T-helper 2 cell treated with Interferon-gamma antibody and Interleukin-4, amounts not matched to agents 100 ng/mL and 5 ng/mL, for 36 hours (primary cell): ENCODE data around the gene PPP1CA. TPM values are rescaled to one million over a fixed set of nuclear protein-coding genes. Genes with fewer than 3 reads are reported as not detected.

Experiments
- intact Hi-C: fragments of 100-400 bp; cut with micrococcal nuclease; formaldehyde crosslinking; loops from one replicate; pipeline ENCODE4 v1.15.1; 2023
- total RNA-seq: library from RNA; stranded (reverse); gene quantifications from 2 replicates; pipeline ENCODE4 v1.2.3, GENCODE V29; 2022

Gene PPP1CA
- total RNA-seq, 1 donor from 2014 or later, result 351 TPM

DNA sequence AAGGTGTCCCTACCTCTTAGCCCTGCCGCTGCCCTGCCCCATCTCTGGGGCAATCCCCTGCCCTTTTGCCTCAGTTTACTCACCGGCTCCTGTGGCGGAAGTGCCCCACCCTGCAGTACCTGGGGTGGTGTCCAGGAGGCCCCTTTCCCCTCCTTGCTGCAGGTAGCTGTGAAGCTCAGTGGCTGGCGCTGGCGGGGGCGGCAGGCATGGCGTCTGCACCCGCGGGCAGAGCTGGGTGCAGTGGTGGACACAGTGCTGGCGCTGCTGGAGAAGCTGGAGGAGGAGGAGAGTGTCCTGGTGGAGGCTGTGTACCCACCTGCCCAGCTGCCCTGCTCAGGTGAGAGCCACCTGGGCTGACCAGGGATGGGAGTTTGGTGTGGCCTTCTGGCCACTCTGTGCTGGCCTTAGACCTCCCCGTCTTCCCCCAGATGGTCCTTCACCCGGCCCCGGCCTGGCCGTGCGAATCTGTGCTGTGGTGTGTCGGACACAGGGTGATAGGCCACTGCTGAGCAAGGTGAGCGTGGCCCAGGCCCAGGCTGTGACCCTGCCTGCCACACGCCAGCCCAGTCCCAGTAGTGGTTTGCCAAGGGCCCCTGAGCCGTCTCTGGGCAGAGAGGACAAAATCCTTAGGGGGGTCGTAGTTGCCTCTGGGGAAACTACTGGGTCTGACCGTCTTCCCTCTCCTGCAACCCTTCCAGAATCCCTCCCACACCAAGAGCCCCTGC, 17.8 kb upstream of the PPP1CA start:
- intact Hi-C loops, result loop anchor here (2.0 kb wide), 1 partner anchor 17 kb away; no protein-coding TSS in a partner anchor

DNA sequence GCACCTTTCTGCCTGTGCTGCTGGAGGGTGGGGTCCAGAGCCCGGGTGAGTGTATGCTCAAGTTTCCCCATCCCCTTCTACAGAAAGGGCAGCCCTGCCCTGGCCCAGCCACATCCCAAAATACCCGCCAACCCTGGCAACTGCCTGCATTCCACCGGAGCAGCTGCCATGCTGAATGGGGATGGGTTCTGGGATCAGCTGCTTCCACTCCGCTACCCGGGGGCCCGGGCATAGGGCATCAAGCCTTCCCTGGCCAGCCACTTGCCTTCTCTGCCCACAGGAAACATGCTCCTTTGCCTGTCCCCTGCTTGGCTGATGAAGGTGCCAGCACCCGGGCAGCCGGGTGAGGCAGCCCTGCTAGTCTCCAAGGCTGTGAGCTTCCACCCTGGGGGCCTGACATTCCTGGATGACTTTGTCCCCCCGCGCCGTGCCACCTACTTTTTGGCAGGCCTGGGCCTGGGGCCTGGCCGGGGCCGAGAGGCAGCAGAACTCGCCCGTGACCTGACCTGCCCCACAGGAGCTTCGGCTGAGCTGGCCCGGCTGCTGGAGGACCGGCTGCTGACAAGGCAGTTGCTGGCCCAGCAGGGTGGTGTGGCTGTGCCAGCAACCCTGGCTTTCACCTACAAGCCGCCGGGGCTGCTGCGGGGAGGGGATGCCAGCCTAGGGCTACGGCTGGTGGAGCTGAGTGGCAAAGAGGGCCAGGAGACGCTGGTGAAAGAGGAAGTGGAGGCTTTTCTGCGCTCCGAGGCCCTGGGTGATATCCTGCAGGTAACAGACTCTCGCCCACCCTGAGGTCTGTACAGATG, 17.0 kb upstream of the PPP1CA start:
- intact Hi-C loops, result no loop called here

DNA sequence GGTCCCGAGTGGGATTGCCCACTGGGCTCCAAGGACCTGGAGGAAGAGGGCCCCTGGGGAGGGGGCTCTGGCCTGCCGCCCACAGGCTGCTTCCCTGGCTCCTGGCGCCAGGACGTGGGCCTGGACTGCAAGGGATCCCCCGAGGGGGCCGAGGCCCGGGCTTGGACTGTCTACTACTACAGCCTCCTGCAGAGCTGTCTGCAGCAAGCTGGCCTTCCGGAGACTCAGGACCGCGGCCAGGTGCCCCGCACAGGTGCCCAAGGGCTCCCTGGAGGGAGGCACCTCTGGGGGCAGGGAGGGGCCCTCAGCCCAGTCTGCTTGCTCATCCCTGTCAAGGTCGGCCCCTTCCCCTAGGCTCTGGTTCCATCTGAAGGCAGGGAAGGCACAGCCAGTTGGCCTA, 15.8 kb upstream of the PPP1CA start:
- intact Hi-C loops, result no loop called here

DNA sequence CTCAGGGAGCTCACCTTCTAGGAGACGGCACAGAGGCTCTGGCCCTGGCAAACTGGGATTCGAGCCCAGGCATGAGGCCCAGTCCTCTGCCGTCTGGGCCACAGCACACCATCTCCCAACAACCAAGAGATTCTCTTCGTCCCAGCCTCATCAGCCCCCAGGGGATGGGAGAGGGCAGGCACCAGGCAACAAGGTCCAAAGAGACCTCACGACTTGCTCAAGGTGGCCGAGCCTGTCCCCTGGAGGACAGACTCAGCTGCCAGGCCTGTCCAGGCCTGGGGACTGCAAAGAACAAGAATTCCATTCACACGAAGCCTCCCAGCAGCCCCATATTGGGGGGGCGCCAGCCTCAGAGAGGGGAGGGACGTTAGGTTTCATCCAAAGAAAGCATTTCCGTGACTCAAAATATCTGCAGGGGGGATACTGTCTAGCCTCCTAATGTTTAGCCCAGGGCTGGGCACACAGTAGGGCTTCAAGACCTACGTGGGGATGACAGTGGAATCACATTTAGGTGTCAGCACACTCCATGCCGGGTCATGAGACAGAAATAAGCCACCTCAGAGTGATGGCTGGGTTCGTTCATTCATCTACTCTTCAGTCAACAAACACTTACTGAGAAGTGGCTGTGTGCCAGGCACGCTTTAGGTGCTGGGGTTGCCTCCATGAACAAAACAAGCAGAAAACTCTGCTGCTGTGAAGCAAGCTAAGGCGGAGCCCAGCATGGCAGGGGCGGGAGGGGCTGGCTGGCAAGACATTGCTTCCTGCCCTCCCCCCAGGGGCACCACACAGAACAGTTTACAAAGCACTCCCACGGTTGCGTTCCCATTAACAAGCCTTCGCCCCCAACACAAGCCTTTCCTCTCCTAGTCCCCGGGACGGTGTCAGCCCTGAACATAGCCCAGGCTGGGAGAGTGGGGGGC, 15.0 kb upstream of the PPP1CA start:
- intact Hi-C loops, result no loop called here

DNA sequence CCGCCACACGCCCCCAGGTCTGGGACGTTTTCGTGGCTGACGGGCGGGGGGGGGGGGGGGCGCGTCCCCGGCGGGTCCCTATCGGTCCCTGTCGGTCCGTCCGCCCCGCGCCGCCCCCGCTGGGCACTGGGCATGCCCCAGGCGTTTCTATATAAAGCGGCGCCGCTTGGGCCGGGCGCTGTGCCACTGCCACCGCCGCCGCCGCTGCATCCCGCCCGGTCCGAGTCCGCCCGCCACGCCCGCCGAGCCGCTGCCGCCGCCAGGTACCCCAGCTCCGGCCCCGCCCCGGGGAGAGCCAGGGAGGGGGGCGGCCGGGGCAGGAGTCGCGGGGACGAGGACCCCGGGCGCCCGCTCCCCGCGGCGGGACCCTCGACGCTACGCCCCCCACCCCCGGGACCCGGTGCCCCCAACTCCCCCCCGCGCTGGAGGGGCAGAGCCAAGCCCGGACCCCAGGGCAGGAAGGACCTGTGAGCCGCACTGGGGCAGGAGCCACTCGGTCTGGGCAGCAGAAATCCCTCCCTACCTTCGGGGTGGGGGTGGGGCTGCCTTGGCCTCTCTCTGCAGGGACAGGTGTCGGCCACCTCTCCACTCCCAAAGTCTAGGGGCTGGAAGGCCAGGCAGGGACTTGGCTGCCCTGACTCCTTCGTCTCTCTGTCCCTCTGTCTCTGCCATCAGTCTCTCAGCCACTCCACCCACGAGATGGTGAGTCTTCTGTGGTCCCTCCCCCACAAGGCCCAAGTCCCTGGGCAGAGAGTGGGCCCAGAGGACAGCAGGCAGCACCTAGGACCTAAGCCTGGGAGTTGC, 14.0 kb upstream of the PPP1CA start, which contains the start of gene CARNS1:
Gene CARNS1 (plus strand): TSS at position 178 of the 804 bp plus-strand sequence. CDS start 522 bp downstream, at position 700.
- intact Hi-C loops, result no loop called here

DNA sequence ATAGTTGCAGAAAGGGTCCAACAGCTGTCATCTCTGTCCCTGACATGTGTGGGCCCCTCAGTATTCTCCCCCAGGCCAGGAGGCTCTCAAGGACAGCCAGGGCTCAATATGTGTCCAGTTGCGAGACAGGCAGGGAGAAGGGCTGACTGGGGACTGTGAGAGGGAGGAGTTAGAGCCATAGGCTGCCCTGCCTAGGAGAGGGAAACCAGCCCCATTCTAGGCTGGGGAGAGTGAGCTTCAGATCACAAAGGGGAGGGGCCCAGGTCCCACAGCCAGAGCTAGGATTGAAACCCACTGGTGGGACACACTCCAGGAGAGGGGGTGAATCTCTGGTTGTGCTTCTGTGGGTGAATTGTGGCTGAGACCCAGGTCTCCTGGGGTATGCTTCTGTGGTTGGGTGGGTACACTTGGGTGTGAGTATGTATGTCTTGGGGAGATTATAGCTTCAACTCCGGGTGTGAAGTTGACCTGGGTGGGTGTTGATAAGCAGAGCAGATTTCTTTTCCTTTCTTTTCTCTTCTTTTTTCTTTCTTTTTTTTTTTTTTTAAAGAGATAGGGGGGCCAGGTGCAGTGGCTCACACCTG, 11.7 kb upstream of the PPP1CA start:
- intact Hi-C loops, result no loop called here

DNA sequence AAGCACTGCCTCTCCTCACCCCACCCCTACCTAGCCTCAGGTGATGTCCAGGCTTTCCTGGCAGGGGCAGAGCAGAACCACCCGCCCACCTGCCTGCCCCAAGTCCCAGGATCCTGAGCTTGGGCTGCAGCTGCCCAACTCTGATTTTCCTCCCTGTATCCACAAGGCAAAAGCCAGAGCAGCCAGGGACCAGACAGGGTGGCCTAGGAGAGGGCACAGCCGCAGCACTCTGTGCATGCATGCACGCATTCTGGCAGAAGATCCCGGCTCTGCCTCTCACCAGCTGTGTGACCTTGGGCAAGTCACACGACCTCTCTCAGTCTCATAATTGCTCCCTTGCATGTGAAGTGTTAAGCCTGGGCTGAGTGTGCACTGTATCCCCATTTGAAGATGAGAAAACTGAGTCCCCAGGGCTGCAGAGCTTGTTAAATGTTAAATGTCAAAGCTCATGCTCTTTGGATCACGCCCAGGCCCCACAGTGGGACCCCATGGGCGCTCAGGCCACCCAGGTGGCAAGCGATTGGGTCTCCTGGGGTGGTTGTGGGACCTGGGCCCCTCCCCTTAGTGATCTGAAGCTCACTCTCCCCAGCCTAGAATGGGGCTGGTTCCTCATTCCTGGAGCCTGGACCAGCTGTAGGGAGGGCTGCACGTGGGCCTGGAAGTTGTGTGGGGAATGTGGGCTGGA, 11.0 kb upstream of the PPP1CA start:
- intact Hi-C loops, result no loop called here

DNA sequence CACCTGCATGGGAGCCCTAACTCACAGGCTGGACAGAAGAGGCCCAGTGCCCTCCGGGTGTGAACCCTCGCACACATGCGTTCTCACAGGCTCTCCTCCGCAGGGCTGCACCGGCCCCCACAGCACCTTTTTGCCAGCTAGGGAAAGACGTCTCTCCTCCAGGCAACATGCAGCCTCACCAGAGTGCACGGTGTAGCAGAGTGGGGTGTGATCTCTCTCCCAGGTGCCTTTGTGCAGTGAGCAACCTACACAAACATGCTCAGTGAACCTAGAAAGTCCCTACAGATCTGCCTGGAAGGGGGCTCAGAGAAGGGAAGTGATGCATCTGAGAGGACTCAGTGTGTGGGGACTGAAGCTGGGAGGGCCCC, 10.1 kb upstream of the PPP1CA start:
- intact Hi-C loops, result no loop called here

DNA sequence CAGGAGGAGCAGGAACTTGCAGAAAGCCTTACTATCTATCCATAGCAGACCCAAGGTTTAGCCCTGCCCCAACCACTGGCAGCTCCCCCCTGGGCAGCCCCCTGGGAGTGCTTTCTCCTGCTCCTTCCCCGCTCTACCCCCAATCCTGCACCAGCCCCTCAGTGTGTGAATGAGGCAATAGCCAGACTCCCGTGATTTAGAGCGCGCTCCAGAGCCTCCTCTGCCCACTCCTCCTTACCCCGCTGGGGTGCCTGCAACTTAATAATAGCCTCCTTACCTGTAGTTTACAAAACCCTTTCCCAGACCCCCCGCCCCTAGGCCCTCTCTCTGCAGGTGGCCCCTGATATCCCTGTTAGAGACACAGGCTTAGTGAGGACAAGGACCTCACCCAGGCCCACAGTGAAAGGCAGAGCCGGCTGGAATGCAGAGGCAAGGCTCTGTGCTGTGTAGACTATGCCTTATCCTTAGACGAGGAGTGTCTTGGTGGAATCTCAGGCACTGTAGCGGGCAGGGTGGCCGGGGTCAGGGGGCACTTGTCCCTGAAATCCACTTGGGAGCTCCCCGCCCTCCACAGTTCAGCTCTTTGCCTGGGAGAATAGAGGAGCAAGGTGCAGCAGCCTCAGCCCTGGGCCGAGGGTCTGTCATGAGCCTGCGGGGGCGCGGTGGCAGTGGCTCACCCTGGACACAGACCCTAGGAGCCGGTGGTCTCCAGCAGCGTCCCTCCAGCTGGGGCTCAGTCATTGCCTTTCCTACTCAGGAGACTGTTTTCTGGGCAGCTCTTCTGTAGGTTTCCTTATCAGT, 9.5 kb upstream of the PPP1CA start:
- intact Hi-C loops, result no loop called here

DNA sequence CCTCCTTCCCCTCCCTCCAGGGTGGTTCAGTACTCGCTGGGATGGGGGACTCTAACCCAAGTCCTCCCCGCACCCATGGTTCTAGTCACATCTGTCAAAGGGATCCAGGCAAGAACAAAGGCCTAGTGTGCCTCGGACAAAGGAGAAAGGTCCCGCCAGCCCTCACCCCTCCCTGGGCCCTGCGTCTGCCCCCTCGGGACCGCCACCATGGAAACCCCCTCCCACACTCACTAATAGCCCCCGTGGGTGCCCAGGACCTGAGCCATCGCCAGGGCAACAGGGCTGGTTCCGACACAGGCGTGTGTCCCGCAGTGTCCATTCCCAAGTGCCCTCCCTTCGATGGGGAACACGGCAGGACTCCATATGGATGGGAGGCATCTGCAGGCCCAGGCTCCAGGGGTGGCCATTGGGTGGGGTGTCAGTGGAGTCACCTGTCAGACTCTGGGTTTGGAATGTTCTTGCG, 8.7 kb upstream of the PPP1CA start:
- intact Hi-C loops, result no loop called here

DNA sequence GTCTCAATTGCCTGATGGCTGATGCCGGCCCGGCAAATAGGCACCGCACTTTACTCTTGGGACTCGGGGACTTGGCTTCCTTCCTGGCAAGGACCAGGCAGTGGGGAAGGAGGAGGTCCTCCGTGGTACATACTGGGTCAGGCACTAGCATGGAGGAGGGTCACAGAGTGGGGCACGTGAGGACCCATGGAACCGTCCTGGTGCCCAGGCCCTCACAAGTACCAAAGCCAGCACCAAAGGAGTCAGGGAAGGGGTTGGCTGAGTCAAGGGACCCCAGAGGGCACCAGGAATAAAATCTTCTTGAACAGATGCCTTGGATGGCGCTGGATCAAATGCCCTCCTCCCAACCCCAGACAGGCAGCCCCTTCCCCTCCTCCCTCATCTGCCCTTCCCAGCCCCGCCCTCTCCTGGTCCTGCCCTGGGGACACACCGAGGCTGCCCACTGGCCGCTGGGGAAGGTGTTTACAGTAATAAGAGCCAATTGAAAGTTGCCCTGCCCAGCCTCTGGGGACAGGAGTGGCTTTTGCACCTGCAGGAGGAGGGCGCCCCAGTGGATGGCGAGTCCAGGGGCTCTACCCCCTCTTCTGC, 8.2 kb upstream of the PPP1CA start:
- intact Hi-C loops, result no loop called here

DNA sequence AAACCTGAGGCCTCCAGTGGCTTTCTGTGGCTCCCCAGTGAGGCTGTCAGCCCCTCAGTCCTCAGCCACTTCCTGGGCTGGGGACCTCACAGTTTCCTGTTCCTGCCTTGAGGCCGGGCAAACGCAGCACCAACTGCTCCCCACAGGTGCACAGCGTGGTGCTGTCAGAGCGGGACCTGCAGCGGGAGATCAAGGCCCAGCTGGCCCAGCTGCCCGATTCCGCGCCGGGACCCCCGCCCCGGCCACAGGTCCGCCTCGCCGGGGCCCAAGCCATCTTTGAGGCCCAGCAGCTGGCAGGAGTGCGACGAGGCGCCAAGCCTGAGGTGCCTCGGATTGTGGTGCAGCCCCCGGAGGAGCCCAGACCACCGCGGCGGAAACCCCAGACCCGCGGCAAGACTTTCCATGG, 7.6 kb upstream of the PPP1CA start:
- intact Hi-C loops, result no loop called here

DNA sequence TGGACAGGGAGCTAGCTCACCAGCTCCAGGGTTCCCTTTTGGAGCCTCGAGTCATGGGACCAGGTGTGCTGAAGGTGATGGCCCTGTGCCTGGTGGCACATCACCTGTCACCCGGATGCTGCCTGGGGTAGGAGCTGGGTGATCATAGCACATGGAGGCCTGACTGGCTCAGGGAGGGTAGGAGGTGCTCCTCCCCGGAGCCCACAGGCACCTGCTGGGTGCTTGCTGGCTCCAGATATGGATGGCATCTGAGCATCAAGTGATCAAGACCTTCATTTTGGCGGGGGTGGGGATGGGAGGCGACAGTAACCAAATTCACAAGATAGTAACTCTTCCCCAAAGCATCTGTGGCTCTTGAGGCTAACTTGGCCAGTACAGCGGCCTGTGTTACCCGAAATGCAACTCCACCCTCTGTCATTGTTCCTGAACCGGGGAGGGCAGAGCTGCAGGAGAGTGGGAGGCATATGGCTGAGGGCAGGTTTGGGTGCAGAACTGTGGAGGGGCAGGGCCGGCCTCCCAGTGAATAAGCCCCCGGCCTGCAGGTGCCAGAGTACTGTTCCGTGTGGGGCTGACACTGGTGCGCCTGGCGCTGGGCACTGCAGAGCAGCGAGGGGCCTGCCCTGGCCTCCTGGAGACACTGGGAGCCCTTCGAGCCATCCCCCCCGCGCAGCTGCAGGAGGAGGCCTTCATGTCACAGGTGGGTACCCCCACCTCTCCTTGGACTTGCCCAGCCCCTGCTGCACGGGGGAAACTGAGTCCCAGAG, 7.0 kb upstream of the PPP1CA start:
- intact Hi-C loops, result no loop called here

DNA sequence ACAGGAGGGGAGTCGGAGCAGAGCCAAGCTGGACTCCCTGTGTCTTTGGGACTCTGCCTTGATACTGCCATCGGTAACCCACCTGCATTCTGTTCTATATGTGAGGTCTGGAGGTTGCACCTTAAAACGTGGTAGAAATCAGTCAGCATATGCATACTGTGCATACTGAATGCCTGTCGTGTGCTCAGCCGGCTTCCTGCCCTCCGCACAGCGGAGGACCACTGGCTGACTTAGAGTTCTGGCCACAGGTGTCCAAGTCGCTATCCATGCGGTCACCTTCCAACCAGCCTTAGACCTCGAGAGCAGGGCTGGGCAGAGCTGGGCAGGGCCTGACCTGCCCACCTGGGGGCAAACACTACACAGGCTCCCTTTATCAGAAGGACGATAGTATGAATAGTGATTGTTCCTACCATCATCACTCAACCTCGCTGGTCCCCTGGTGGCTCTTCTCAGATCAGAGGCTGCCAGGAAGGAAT, 6.1 kb upstream of the PPP1CA start:
- intact Hi-C loops, result no loop called here

DNA sequence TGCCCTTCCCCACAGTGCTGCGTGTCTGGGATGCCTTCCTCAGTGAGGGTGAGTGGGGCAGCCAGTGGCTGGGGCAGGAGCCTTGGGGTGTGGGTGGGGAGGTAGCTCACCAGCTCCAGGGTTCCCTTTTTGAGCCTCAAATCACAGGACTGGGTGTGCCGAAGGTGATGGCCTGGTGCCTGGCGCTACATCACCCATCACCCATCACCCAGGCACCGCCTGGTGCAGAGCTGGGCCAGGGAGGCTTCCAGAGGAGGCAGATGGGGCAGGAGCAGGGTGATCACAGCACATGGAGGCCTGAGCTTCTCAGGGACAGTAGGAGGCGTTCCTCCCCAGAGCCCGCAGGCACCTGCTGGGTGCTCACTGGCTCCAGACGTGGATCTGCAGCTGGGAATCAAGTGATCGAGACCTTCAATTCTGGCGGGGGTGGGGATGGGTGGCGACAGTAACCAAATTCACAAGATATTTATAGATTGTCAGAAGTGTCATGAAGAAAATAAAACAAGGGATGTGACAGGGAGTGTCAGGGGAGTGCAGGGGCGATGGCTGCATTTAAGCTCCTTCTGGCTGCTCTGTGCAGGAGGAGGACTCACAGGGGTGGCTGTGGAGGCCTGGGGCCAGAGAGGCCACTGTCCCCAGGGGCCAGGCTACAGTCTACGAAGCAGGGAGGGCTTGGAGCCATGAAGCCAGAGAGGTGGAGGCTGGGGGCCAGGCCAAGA, 5.5 kb upstream of the PPP1CA start:
- intact Hi-C loops, result no loop called here

DNA sequence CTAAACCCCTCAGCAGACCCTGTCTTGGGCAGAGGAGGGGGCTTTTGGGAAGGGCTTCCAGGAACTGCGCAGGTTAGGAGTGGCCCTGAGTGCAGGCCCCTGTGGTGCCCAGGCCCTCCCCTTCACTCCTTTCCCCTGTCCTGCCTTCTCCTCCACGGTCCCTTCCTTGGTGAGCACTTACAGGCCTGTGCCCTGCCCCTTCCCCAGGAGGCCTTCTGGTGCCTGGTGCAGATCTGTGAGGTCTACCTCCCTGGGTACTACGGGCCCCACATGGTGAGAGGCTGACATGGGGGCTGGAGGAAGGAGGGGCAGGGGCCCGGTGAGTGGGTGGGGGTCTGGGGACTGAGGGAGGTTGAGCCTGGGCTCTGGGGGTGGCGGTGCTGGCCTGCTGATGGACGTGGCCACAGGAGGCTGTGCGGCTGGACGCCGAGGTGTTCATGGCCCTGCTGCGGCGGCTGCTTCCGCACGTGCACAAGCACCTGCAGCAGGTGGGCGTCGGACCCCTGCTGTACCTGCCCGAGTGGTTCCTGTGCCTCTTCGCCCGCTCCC, 4.8 kb upstream of the PPP1CA start:
- intact Hi-C loops, result no loop called here
